Limb (tissue), 2 donors: ENCODE results near the gene ANO10.
A peak's percentile ranks its signal among the peaks of the same experiment; 100 is the strongest.
"Not testable (repeated sequence)": the region's sequence is repeated elsewhere in the genome, so short reads cannot be mapped to it uniquely, and the experiment has no call there.

Source experiments
- DNase-seq, 2 donors: peaks; one replicate each; pipeline ENCODE4 v3.0.0-alpha.2; 2016; ENCODE audit errors: extremely low spot score in 2 of 2

Gene ANO10

GRCh38 chr3:43373560-43373928 is 248.3 kb downstream of the ANO10 start:
- no peak for DNase-seq

GRCh38 chr3:43372809-43373559 is 248.8 kb downstream of the ANO10 start:
- no peak for DNase-seq

GRCh38 chr3:43372007-43372740 is 249.6 kb downstream of the ANO10 start:
- DNase-seq = no peak

GRCh38 chr3:43371494-43371893 is 250.3 kb downstream of the ANO10 start:
- DNase-seq = no peak

GRCh38 chr3:43370293-43370980 is 251.4 kb downstream of the ANO10 start:
- no peak for DNase-seq

GRCh38 chr3:43369404-43370292 is 252.2 kb downstream of the ANO10 start:
- DNase-seq = no peak

- no peak for DNase-seq
These were observed 254.9 kb downstream of the ANO10 start for GRCh38 chr3:43366885-43367284.

- DNase-seq = no peak
These were observed 255.3 kb downstream of the ANO10 start for GRCh38 chr3:43366481-43366880.

- DNase-seq = no peak
These were observed 256.1 kb downstream of the ANO10 start for GRCh38 chr3:43365601-43366305.

- no peak for DNase-seq
These were observed 256.9 kb downstream of the ANO10 start for GRCh38 chr3:43364926-43365325.

- no peak for DNase-seq
These were observed 257.3 kb downstream of the ANO10 start for GRCh38 chr3:43364494-43364893.

GRCh38 chr3:43363621-43364266 is 258.1 kb downstream of the ANO10 start:
- peak in 1 of 2 donors; percentile 69 for DNase-seq

- no peak for DNase-seq
These were observed 258.9 kb downstream of the ANO10 start for GRCh38 chr3:43362961-43363360.

GRCh38 chr3:43362183-43362582 is 259.6 kb downstream of the ANO10 start:
- DNase-seq = no peak

GRCh38 chr3:43361077-43361476 is 260.7 kb downstream of the ANO10 start:
- DNase-seq = no peak

- not testable (repeated sequence) for DNase-seq
These were observed 265.8 kb downstream of the ANO10 start for GRCh38 chr3:43356033-43356432.

- DNase-seq = no peak
These were observed 267.7 kb downstream of the ANO10 start for GRCh38 chr3:43353923-43354670.

GRCh38 chr3:43353393-43353792 is 268.4 kb downstream of the ANO10 start:
- DNase-seq = no peak

GRCh38 chr3:43349716-43350115 is 272.1 kb downstream of the ANO10 start:
- no peak for DNase-seq
